VCaP (cell line): ENCODE data around the gene RNFT1.
"Not testable (repeated sequence)": the region's sequence is repeated elsewhere in the genome, so short reads cannot be mapped to it uniquely, and the experiment has no call there.

Experiments
- H3K27ac ChIP-seq: fragments of 450-650 bp; 2 replicates; pipeline ENCODE4 v1.5.1; 2017
- TF ChIP-seq, protein P1 (sequence below): fragments of 450-650 bp; conservative IDR thresholded peaks from 2 replicates; pipeline ENCODE4 v1.5.1; 2017; ENCODE audit warnings: mild to moderate bottlenecking, moderate library complexity

RNFT1 gene, protein sequence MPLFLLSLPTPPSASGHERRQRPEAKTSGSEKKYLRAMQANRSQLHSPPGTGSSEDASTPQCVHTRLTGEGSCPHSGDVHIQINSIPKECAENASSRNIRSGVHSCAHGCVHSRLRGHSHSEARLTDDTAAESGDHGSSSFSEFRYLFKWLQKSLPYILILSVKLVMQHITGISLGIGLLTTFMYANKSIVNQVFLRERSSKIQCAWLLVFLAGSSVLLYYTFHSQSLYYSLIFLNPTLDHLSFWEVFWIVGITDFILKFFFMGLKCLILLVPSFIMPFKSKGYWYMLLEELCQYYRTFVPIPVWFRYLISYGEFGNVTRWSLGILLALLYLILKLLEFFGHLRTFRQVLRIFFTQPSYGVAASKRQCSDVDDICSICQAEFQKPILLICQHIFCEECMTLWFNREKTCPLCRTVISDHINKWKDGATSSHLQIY

DNA sequence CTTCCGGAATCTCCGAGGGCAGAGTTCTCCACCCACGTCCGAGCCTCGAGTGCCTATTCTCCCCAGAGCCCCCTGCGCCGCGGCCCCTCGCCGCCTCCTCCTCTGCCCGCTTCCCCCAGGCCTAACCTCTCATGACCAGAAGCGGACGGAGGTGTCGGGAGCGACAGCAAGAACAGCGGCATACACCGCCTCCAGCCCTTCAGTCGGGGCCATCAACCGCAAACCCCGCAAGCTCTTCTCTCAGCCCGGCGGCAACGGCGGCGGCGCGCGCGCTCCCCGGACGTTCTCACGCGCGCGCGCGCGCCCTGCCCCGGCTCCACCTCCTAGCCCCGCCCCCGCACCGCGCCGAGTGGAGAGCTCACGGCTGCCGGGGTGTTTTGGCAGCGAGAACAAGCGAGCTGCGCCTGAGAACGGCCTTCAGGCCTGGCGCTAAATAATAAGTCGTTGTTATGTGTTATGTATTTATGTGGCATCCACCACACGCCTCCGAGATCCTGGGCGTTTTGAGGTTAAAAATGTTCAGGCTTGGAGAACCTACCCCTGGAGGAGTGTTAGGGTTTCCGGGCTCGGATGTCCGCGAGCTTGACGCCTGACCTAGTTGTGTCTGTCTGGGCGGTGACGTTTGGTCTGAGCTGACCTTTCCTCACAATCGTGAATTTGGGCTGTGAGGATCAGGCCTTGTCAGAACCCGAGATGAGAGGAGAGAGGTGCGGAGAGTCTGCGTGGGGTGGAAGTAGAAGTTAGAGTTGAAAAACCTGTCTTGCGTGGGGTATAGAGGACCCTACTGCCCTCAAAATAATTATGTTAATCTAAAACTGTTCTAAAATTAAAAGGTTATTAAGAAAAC is at the start of gene RNFT1:
Gene RNFT1 (minus strand): TSS at position 259 of the 847 bp plus-strand sequence. CDS start 77 bp downstream, at position 182.
- TF ChIP-seq, protein P1, sequence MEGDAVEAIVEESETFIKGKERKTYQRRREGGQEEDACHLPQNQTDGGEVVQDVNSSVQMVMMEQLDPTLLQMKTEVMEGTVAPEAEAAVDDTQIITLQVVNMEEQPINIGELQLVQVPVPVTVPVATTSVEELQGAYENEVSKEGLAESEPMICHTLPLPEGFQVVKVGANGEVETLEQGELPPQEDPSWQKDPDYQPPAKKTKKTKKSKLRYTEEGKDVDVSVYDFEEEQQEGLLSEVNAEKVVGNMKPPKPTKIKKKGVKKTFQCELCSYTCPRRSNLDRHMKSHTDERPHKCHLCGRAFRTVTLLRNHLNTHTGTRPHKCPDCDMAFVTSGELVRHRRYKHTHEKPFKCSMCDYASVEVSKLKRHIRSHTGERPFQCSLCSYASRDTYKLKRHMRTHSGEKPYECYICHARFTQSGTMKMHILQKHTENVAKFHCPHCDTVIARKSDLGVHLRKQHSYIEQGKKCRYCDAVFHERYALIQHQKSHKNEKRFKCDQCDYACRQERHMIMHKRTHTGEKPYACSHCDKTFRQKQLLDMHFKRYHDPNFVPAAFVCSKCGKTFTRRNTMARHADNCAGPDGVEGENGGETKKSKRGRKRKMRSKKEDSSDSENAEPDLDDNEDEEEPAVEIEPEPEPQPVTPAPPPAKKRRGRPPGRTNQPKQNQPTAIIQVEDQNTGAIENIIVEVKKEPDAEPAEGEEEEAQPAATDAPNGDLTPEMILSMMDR: no peak
- H3K27ac ChIP-seq: peak within 1 kb of the TSS; percentile 83

DNA sequence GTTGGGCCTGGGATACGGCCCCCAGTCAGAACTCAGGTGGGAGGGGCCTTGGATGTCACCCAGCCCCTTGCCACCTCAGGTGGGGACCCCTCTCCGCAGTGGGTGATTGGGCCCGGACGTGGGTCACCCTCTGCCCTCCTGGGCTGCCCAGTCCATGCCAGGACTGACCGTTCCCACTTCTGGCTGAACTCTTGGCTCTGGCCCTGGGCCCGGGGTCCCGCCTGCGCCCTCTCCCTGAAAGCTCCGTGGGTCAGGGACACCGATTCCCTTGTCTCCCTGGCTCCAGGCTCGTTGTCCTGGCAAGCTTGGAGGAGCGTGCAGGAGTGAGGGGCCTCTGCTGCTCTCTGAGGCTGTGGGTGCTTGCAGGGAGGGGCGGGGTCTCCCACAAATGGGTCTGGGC is 44.8 kb upstream of the RNFT1 start:
- H3K27ac ChIP-seq: not testable (repeated sequence)

DNA sequence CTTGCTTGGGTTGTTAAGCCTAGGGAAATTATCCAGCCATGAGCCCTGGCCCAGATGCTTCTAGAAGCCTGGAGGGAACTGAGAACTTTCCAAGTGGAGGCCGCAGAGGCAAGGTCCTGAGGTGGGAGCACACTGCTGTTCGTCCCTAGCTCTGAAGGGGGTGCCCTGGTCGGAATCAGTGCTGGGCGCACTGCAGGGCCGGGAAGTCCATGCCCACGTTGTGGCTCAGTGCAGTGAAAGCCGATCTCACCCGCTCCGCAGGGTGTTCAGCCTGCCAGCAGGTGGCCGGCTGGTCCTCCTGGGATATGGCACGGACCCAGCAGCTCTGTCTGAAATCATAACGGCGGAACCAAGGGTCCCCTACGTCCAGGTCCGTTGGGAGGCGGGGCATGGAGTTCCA is 43.8 kb upstream of the RNFT1 start:
- H3K27ac ChIP-seq: not testable (repeated sequence)

DNA sequence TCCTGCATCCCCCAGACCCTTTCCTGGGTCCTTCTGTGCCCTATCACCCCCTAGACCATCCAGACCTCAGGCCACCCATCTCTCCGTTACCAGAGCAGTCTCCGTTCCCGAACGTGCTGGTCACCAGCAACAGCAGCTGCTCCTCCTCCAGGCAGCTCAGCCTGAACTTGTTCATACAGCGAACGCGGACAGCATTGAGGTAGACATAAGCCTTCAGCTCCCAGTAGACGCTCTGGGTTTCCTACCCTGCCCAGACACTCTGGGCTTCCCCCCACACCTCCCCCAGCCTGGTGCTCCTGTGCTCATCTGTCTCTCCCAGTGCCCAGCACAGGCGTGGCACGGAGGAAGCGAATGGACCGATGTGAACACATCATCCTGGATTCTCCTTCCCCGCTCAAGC is 41.6 kb upstream of the RNFT1 start:
- H3K27ac ChIP-seq: no peak overlapping the region
- TF ChIP-seq, protein P1: no peak

DNA sequence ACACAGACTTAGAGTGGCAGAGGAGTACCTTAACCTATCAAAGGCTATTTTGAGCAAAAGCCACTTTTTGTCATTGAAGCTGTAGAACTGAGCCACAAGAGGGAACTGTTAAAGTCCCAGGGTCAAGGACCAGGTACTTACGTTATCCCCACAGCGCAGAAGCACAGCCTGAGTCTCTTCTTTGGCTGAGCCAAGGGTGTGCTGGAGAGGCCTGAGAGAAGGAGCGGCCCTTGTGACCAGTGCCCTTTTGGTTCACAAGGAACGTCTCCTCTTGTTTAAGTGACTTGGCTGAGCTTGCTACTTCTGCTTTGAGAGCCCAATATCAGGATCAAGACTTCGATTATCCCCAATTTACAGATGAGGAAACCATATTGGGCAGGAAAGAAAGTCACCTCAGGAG is 40.0 kb upstream of the RNFT1 start:
- H3K27ac ChIP-seq: not testable (repeated sequence)

DNA sequence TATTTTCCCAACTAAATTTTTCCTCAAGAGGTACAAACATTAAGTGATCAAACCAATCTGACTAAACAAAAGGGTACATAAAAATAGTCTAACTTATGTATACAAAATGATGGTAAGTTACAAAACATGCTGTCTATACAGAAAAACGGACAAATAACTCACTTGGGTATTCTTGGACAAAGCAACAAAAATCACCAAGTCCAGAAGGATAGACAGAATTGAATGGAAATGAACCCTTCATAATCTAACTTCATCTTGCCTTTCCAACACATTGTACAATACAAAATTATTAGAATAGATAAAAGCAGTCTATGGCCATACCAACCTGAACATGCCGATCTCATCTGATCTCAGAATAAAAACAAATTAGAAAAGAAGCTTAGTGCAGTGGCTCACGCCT is 37.9 kb upstream of the RNFT1 start:
- not testable (repeated sequence) for H3K27ac ChIP-seq

DNA sequence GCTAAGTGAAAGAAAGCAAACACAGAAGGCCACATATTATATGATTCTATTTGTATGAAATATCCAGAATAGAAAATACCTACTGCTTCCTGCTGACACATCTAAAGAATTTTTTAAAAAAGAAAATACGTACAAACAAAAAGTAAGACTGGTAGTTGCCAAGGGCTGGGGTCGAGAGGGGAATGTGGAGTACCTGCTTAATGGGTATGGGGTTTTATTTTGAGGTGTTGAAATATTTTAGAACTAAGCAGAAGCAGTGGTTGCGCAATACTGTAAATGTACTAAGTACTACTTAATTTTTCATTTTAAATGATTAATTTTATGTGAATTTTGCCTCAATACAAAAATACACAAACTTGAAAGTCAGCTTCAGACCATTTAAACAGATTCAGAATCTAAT is 32.1 kb upstream of the RNFT1 start:
- H3K27ac ChIP-seq: not testable (repeated sequence)

DNA sequence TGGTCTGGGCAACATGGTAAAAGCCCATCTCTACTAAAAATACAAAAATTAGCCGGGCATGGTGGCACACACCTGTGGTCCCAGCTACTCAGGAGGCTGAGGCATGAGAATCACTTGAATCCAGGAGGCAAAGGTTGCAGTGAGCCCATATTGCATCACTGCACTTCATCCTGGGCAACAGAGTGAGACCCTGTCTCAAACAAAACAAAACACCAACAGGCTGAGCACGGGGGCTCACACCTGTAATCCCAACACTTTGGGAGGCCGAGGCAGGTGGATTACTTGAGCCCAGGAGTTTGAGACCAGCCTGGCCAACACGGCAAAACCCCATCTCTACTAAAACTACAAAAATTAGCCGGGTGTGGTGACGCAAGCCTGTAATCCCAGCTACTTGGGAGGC is 10.6 kb upstream of the RNFT1 start:
- not testable (repeated sequence) for H3K27ac ChIP-seq

DNA sequence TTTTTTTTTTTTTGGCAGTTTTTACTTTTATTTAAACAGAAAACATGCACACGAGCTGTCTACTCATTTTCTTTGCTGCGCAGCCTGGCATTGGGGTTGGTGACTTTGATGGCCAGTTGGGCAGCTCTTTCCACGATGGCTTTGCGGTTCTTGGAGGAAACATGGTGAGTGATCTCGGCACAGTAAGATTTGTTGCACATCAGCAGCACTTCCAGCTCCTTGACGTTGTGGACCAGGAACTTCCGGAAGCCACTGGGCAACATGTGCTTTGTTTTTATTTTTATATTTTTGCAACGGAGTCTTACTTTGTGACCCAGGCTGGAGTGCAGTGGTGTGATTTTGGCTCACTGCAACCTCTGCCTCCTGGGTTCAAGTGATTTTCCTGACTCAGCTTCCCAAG is 8.9 kb upstream of the RNFT1 start:
- H3K27ac ChIP-seq: not testable (repeated sequence)

DNA sequence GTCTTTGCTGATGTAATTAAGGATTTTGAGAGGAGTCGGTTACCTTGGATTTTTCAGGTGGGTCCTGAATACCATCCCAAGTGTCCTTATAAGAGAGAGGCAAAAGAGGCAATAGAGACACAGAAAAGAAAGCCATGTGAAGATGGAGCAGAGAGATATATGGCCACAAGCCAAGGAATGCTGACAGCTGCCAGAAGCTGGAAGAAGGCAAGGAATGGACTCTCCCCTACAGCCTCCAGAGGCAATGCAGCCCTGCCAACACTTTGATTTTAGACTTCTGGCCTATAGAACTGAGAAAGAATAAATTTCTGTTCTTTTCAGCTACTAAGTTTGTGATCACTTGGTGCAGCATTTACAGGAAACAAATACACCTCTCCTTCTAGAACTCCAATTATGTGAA is 8.2 kb upstream of the RNFT1 start:
- TF ChIP-seq, protein P1: no peak
- H3K27ac ChIP-seq: no peak overlapping the region

DNA sequence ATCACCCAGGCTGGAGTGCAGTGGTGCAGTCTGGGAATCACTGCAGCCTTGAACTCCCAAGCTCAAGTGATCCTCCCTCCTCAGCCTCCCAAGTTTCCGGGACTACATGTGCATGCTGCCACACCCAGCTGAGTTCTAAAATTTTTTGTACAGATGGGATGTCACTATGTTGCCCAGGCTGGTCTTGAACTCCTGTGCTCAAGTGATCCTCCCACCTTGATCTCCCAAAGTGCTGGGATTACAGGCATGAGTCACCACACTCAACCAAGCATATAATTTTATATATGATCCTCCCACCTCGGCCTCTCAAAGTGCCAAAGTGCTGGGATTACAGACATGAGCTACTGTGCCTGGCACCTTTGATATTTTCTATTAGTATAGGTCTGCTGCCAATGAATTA is 7.2 kb upstream of the RNFT1 start:
- H3K27ac ChIP-seq: not testable (repeated sequence)

DNA sequence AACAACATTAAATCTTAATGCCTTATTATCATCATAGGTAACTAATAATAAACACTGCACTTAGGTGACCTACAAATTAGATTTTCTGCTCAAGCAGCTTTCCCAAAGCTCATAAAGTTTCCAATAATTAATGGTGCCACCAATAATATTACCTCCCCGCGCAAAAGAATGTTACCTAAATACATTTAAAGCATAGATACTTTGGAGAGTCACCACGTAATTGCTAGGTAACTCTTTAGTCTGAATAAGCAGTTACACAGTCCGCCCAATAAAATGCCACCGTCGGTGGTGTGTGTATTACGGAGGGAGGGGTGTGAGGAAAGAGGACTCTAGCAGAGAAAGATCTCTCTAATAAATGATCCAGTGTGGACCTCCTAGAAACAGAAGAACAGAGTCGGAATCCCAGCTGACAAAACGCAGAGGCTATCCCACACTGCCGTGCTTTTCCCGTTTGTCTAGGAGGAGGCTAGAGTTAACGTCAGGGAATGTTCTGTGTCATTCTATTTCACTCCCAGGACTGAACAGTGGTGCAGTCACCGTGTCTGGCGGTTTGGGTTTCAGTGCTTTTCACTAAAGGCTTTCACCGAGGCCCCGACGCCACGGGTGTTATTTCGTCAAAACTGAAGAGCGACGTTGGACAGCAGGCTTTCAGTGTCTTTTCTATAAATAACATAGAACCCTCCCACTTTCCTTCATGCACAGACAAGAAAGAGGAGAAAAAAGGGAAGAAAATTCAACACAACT is 630 bp downstream of the RNFT1 start:
- TF ChIP-seq, protein P1: no peak
- peak overlapping the region; percentile 83 for H3K27ac ChIP-seq
